ENCODE results near the gene ZNF521.

The ZNF521 gene

DNA sequence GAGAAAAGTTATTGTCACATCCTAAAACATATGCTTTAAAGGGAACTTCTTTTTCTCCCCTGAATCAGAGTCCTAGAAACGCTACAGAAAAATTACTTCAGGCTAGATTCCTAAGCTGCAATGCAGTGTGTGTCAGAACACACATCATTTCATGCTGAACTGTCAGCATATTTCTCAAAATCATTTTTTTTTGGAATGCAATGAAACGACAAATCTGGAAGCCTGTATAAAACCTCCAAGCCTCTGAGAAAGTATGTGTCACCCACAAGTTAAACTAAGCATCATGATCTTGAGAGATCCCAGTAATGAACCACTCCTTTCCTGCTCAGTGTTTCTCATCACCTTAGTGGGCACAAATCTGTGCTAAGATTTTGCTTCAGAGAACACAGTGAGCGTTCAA, 276.2 kb downstream of the ZNF521 start:
- no peak for DNase-seq (ENCODE audit: low read depth in 2 of 2)

DNA sequence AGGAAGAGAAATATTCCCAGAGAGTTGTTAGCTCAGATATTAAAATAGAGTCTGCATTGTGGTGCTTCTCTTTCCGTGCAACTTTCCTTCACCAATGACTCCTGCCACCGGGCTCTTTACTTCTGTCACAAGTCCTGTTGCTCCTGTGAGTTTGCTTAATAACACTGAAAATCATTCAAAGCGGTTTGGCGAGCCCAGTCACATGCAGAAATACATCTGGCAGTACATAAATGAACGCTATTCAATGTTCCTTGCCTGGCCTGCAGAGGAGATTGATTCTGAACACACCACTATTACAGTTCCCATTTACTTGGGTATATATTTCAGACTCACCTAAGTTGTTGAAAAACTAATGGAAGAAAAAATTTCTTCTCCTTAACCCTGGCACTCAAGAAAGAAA, 276.6 kb downstream of the ZNF521 start:
- no peak for DNase-seq (ENCODE audit: low read depth in 2 of 2)

DNA sequence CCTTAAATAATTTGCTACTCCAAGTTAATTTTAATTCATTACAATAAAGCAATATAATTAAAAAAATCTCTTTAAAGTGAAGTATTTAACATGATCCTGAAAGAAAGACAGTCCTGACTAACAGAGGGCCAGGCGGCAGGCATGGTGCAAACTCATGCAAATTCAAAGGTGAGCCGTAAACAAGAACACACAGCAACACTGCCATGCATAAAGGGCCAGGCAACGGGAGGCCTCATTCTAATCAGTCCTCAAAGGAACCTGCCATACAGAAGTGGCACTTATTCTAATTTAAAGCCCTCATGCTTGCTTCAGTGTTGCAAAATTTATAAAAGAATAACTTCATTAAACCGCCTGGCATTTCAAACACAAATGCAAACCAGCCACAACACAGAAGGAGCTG, 277.0 kb downstream of the ZNF521 start:
- no peak for DNase-seq (ENCODE audit: low read depth in 2 of 2)

DNA sequence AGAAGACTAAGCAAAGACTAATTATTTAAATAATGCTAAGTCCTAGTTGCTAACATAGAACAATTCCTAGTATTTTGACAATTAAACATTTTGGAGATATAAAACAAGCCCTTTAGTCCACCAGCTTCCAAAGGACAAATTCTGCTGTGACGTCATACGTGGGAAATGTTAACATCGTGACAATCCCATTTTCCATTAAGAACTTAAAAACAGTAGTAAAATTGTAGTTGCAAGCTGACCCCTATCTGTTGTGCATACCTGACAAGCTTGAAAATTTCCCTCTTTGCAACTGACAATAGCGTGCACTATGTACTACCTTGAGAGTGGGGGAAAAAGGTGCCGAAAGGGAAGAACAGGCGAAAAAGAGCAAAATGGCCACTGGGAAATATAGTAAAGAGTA, 279.8 kb downstream of the ZNF521 start:
- DNase-seq (ENCODE audit: low read depth in 2 of 2) = no peak

DNA sequence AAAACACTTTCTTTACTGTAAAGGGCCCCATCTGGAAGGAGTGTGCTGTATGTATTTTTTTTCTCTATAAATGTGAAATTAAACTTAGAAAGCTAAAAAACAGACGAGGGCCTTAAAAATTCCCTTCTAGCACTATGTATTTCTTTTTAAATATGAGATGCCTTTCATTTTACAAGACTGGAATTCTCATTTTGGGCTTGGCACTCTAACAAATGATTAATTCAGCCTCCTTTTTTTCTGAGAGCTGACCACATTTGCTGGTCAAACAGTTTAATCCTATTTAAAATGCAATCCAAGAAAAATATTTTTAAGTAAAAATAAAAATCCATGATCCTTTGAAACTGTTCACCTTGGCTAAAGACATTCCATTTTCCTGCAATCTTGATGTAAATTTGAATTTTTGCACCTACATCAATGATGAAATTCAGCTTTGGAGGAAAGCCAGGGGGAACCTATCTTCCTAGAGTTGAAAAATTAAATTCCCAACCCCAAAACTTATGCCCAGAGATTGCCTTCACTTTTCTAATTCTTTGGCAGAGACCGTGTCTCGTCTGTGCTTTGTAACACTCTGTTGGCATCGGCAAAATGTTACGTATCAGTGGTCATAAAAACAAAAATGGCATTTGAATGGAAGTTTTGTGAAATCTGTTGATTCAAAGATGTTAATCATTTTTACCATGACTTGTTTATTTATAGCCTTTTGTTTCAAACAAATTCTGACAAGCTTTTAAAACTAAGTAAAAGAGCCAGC, 284.5 kb downstream of the ZNF521 start:
- DNase-seq (ENCODE audit: low read depth in 2 of 2) = no peak

DNA sequence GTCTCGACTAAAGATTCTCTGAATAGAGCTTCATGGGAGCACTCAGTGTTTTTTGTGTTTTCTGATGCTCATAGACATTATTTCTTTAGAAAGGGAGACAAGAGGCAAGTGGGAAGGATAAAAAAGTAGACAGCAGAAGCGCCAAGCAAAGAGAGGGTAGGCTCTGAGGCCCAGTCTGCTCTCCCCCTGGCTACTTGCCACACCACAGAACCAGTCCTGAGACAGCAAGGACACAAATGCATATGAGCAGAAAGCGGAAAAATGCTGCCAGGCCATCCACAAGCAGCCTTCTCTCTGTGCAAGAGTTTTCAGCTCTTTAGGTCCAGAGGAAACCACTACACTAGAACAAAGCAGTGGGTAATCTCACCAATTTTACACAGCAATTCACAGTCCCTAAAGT, 285.4 kb downstream of the ZNF521 start:
- no peak for DNase-seq (ENCODE audit: low read depth in 2 of 2)

DNA sequence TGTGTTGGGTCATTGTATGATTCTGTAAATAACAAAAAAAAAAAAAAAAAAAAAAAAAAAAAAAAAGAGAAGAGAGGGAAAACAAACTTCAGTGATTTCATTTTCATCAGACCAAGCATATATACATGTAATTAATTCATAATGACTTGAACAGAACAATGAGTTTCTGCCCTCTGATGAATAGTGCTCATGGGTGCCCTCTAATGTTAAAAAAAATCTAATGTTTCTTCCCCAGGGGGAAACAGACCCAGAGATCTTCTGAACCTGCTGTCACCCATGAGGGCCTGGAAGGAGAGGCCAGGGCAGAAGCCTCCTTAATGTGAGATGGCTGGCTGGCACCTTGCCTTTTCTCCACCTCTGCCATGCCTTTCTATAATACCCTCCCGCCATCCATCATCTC, 289.2 kb downstream of the ZNF521 start:
- no peak for DNase-seq (ENCODE audit: low read depth in 2 of 2)

DNA sequence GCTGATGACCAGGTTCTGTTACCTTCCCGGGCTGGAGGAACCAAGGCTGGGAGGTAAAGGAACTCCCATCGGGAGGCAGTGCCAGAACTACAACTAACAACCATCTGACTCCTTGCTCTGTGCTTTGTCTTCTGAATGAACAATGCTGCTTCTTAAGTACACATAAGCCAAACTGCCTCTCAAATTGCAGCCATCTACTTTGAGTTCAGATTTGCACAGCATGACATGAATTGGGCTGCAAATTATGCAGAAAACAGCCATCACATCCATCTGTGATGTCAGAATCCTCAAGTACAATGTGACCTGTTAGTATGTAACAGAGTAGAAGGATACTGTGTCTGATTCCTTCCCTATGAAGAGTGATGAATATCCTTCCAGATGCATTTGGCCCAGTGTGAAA, 290.6 kb downstream of the ZNF521 start:
- DNase-seq (ENCODE audit: low read depth in 2 of 2) = no peak

DNA sequence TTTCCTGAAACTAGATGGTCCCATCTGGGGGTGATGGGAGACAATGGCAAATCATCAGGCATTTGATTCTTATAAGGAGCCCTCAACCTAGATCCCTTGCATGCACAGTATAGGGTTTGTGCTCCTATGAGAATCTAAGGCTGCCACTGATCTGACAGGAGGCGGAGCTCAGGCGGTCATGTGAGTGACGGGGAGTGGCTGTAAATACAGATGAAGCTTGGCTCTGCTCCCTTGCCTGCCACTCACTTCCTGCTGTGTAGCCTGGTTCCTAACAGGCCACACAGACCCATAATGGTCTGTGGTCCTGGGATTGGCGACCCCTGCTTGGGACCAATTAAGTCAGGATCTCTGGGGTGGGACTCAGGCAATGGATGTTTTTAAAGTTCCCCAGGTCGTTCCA, 293.4 kb downstream of the ZNF521 start:
- no peak for DNase-seq (ENCODE audit: low read depth in 2 of 2)

DNA sequence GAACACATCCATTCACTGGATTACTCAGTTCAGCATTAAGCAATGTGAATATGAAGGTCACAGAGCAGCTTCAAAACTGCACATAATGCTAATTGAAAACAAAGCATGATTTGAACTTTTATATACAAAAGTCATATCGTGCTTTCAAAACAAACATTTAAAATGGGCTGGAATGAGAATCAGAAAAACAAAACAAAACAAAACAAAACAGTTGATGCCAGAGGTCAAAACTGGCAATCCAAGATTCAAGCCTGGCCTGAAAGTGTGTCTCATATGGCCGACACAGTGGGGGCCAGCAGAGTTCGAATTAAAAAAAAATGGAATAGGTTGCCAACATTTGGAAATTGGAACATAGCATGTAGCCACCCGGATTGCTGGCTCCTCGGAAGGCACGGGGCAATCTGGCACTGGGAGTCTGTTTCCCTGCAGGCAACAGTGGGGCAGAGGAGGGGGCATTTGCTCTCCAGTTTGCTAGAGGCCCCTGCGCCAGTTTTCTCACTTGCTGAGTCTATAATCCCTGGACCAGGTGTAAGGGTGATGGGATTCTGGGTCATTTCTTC, 294.4 kb downstream of the ZNF521 start:
- no peak for DNase-seq (ENCODE audit: low read depth in 2 of 2)

DNA sequence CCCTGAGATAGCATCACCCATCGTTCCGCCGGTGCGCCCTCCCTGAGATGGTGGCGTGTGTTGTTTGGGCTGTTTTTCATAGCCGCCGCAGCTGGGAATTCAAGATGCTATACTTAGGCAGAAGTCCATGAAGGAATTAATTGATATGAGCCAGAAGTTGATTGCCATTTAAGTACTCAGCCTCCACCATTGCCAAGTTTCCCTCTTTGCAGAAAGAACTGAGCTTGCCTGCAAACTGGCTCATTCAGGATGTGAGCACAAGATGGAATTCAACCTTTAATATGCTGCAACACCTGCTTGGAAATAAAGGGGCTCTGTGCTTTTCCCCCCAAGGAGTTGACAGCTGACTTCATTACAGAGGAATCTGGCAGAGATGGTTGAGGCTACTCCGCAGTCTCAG, 295.5 kb downstream of the ZNF521 start:
- DNase-seq (ENCODE audit: low read depth in 2 of 2) = no peak

DNA sequence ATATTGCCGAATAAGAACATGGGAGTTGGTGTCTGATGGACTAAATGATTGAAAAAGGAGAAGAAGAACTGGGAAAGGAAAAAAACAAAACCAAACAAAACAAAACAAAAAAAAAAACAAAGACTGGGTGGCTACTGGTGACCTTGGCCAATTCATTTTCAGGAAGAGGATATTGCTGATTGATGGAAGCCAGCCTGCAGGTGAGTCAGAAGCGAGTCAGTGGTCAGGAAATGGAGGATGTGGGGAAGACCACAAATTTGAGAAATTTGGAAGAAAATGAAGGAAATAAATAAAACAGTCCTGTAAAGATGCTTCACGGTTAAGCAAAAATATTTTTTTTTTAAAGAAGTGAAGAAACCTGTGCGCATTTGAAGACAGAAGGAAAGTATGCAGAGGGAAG, 296.9 kb downstream of the ZNF521 start:
- DNase-seq (ENCODE audit: low read depth in 2 of 2) = no peak

DNA sequence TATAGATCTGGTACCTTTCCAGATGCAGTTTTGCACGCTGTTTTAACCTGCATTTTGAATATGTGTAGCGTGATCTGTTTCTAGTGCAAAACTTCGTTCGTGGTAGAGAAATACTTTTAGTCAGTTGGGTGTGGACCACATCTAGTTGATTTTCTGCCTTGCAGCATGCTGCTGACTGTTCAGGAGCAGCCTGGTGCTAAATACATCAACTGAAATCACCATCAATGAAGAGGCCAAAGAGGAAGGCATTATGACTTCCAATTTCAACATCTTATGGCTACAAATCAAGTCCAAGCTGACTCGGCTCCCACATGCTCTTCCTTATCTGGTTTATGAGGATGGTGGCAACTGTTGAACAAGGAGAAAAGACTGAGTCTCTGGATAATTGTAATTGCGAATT, 298.5 kb downstream of the ZNF521 start:
- DNase-seq (ENCODE audit: low read depth in 2 of 2) = no peak

DNA sequence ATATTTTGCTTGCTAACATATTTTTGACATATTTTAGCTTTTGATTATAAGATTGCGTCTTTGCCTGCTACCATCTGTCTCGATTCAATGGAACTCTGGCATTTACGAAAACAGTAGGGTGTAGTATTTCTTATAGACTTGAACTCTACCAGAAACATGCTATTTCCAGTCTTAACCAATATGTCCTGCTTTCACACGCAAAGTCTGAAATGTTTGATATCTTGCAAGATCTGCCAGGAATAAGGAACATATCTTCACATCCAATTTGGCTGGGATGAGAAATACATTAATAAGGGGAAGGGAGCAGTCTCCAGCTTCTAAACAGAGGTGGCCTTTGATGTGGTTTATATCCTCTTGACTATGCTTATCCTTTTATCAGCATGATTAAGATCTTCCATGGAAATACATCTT, 299.4 kb downstream of the ZNF521 start:
- no peak for DNase-seq (ENCODE audit: low read depth in 2 of 2)

DNA sequence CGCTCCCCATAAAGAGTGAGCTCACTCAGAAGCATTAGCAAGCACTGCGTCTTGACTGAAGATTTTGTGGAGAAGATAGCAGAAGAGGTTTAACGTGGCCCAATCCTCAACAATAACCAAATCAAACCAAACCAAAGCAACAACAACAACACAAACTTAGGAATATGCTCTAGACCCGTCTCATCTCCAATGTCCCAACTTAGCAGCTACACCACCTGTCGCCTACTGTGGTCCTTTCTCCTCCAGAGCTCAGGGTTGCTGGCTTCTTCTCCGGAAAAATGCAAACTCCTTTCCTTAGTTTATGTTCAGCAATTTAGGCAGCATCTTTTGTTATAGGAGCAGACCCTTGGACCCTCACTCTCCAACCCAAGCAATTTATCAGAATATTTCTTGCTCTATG, 301.4 kb downstream of the ZNF521 start:
- no peak for DNase-seq (ENCODE audit: low read depth in 2 of 2)

DNA sequence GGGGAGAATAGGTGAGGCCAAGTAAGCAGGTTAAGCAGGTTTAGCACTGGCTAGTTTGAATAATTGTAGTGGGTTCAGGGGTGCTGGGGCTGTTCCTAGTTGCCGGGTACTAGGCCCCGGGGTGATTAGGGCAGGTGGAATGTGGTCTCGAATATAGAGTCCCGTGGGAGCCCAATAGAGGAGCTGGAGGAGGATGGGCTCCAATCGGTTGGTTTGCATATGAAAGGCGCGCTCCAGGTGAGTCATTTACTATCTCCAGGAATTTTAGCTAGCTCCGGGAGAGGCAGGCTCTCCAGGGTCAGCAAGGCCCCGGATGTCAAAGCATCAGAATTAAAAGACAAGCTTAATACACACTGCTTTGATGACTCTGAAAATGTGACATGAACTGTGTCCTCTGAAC, 304.0 kb downstream of the ZNF521 start:
- DNase-seq (ENCODE audit: low read depth in 2 of 2) = no peak

DNA sequence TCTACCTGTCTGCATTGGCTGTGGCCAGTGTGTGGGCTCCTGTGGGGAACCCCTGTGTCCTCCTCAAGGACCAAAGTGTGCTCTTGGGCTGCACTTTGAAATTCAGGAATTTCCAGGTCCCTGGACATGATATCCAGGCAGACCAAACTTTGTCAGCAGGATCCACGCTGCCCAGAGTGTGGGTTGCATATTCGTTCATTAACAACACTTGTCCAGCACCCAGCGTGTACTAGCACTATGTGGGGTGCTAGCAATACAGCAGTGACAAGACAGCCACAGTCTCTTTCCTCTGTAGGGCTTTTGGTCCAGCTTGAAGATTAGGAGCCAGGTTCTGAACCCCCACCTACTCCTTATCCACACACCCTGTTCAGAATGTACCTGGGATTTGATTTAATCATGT, 304.5 kb downstream of the ZNF521 start:
- no peak for DNase-seq (ENCODE audit: low read depth in 2 of 2)

DNA sequence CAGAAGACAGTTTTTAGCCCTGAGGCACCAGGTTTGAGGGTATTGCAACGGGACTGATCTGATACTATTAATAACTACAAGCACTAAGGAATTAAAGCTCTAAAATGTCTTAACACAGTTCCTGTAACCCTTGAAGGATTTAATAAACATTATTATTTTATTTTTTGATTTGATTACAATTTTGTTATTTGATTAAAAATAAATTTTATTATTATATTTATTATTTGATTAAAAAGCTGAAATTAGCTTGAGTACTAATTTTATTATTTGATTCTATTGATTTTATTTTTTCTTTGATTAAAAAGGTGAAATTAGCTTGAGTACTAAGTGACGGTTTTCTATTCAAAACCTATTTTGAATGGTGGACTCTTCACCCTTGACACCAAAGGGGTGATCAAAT, 307.3 kb downstream of the ZNF521 start:
- no peak for DNase-seq (ENCODE audit: low read depth in 2 of 2)

DNA sequence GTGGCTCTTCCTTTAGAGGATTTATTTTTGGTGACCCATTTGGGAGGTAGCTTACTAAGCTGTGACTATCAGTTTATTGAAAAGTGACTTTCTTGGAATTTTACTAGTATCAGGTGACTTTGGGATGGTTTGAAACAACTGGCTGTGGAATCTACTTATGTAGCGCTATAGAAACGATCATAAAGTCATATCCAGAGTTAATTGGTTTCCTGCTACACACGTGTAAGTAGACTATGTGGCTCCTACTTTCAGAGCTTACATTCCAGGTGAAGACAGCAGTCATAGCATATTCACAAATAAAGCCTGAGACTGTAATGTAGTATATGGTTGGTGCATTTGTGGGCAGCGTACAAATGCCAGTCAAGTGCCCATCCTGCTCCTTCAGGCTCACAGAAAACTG, 308.9 kb downstream of the ZNF521 start:
- no peak for DNase-seq (ENCODE audit: low read depth in 2 of 2)

DNA sequence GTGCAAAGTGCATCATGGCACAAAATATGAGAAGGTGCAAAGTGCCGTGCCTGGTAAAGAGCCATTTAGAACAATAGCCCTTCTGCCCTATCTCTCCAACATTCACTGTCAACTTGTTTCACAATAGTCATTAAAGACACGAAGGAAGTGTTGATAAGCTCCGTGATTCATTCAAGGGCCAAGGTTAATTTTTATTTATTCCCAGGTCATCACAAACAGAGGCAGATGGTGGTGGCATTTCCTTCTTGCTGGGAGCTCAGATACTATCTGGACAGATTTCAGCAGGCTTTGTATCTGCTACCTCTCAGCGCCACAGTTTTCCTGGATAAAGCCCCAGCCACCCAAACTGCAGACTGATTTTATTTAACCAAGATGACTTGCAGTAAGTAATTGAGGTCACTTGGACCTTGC, 309.3 kb downstream of the ZNF521 start:
- no peak for DNase-seq (ENCODE audit: low read depth in 2 of 2)

DNA sequence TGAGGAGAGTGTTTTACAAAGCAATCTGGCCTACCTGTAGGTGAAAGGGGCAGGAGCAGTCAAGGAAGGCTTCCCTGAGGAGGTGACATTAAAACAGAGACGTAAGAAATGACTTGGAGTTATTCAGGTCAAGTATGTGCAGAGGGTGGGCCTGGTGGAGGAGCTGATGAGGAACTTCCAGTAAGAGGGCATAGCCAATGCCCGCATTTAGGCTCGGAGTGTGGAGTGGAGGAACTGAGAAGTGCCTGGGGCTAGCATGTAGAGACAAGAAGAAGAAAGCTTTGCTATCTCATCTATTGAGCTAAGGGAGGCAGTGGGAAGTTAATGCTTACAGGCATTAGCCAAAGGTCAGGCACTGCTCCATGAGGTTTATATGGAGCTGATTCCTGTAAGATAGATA, 312.2 kb downstream of the ZNF521 start:
- no peak for DNase-seq (ENCODE audit: low read depth in 2 of 2)

DNA sequence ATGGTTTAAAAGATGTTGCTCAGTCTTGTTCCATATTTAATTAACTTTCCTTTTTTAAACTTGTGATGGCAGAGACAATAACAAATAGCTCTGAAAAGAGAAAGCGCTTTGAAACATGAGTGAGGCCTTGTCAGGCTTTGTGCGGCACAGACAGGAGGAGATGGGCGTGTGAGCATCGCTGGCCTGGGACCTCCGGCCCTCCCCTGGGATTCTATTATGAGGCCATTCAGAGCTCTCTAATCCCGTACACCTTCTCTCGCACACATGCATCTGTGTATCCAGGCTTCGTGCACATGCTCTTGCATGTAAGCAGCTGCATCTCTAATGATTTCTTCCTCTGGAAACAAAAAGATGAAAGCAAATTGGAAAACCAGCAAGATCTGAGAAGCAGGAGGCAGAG, 313.7 kb downstream of the ZNF521 start:
- DNase-seq (ENCODE audit: low read depth in 2 of 2) = no peak

DNA sequence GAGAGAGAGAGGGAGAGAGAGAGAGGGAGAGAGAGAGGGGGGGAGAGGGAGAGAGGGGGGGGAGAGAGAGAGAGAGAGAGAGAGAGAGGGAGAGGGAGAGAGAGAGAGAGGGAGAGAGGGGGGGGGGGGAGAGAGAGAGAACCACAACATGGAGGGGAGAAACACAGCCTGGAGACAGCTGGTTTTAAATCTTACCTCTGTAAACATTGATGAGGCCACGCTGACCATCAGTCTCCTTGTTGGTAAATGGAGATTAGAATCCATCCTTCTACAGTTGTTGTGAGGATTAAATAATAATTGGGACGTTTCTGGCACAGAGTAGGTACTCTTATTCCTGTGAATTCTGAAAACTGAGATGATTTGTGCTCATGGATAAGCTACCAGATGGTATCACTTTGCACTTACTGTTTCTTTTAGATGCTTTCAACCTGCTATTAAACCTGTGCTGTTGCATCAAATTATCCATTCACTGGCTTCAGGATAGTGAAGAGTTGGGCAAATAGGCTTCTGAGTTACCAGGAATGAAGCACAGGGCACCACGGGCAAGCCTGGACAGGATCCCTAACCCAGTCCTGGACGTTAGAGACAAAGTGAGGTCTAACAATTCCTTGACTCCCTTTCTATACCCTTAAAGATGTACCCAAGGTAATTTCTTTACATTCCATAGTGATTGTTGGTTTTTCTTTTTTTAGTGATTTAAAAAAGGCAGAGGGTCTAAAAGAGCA, 318.1 kb downstream of the ZNF521 start:
- DNase-seq (ENCODE audit: low read depth in 2 of 2) = no peak
